Loucy (cell line): ENCODE data around the gene SCO2.

Experiments
- EZH2phosphoT487 ChIP-seq: fragments of 200-600 bp; IDR thresholded peaks from 2 replicates; pipeline ENCODE4 v1.6.1; 2018; ENCODE audit warnings: antibody characterized with exemption, mild to moderate bottlenecking, moderate library complexity, borderline replicate concordance
- TF ChIP-seq, protein P1 (sequence below): fragments of 200-600 bp; sonication (generic); conservative IDR thresholded peaks from 2 replicates; pipeline ENCODE4 v1.5.1; 2014; ENCODE audit warnings: mild to moderate bottlenecking, antibody characterized with exemption, low read length

DNA sequence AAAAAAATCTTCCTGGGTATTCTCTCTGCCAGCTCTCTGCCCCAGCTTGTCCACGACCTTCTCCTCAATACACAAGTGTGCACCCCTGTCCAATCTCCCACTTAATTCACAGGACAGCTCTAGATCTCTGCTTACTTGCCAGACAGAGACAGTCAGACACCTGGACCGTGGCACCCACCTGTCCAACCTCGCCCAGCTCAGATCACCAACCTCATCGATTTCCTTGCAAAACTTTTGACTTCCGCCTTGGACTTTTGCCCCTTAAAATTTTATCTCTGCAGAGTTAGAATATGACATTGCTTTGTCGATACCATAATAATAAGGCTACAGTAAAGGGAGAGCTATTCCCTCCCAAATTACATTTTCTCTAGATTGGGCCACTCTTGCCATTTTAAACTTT, 28.3 kb downstream of the SCO2 start:
- TF ChIP-seq, protein P1, sequence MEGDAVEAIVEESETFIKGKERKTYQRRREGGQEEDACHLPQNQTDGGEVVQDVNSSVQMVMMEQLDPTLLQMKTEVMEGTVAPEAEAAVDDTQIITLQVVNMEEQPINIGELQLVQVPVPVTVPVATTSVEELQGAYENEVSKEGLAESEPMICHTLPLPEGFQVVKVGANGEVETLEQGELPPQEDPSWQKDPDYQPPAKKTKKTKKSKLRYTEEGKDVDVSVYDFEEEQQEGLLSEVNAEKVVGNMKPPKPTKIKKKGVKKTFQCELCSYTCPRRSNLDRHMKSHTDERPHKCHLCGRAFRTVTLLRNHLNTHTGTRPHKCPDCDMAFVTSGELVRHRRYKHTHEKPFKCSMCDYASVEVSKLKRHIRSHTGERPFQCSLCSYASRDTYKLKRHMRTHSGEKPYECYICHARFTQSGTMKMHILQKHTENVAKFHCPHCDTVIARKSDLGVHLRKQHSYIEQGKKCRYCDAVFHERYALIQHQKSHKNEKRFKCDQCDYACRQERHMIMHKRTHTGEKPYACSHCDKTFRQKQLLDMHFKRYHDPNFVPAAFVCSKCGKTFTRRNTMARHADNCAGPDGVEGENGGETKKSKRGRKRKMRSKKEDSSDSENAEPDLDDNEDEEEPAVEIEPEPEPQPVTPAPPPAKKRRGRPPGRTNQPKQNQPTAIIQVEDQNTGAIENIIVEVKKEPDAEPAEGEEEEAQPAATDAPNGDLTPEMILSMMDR: no peak
- TF ChIP-seq EZH2phosphoT487: no peak
